Endodermal cell (in vitro differentiated cells): Measurements from ENCODE around the gene HBG1. TPM values are rescaled to one million over a fixed set of nuclear protein-coding genes. Genes with fewer than 3 reads are reported as not detected.
"Not testable (repeated sequence)": the region's sequence is repeated elsewhere in the genome, so short reads cannot be mapped to it uniquely, and the experiment has no call there.

Experiments used
- DNase-seq: peaks from one replicate; pipeline ENCODE4 v3.0.0-alpha.2; 2017
- H3K27ac ChIP-seq: 2 replicates; pipeline ENCODE4 v1.5.1; 2013; ENCODE audit warnings: mild to moderate bottlenecking, low read depth, low read length, moderate library complexity
- H3K27me3 ChIP-seq: 2 replicates; pipeline ENCODE4 v1.6.1; 2013; ENCODE audit warnings: mild to moderate bottlenecking, low read length, moderate library complexity; ENCODE audit not compliant: insufficient read depth, control insufficient read depth, poor library complexity, severe bottlenecking
- H3K36me3 ChIP-seq: 2 replicates; pipeline ENCODE4 v1.7.0; 2013; ENCODE audit warnings: mild to moderate bottlenecking, low read length, moderate library complexity; ENCODE audit not compliant: control insufficient read depth, insufficient read depth
- H3K4me1 ChIP-seq: one replicate; pipeline ENCODE4 v1.7.0; 2013; ENCODE audit warnings: low read length; ENCODE audit not compliant: control insufficient read depth, insufficient read depth
- H3K4me3 ChIP-seq: 2 replicates; pipeline ENCODE4 v1.5.1; 2013; ENCODE audit warnings: mild to moderate bottlenecking, low read length, moderate library complexity
- H3K9ac ChIP-seq: 2 replicates; pipeline ENCODE4 v1.6.1; 2013; ENCODE audit warnings: mild to moderate bottlenecking, low read length, moderate library complexity; ENCODE audit not compliant: poor library complexity, severe bottlenecking; ENCODE audit errors: extremely low read depth
- H3K9me3 ChIP-seq: 2 replicates; pipeline ENCODE4 v1.6.1; 2013; ENCODE audit warnings: mild to moderate bottlenecking, low read length, moderate library complexity; ENCODE audit not compliant: control insufficient read depth
- H3K27ac Mint-ChIP-seq: 2 replicates; pipeline ENCODE4 v1.8.0; 2020; ENCODE audit warnings: mixed read lengths
- H3K27me3 Mint-ChIP-seq: 2 replicates; pipeline ENCODE4 v1.8.0; 2021; ENCODE audit warnings: mild to moderate bottlenecking, mixed read lengths; ENCODE audit not compliant: insufficient read depth
- H3K36me3 Mint-ChIP-seq: 2 replicates; pipeline ENCODE4 v1.8.0; 2020; ENCODE audit warnings: low read depth, mixed read lengths
- H3K4me1 Mint-ChIP-seq: 2 replicates; pipeline ENCODE4 v1.8.0; 2020; ENCODE audit warnings: mixed read lengths
- H3K4me3 Mint-ChIP-seq: 2 replicates; pipeline ENCODE4 v1.8.0; 2020; ENCODE audit warnings: mild to moderate bottlenecking, moderate library complexity, mixed read lengths
- H3K9me3 Mint-ChIP-seq: 2 replicates; pipeline ENCODE4 v1.8.0; 2020; ENCODE audit warnings: mild to moderate bottlenecking, mixed read lengths
- CTCF ChIP-seq: fragments of 200-600 bp; sonication (generic); conservative IDR thresholded peaks from 2 replicates; pipeline ENCODE4 v1.5.0; 2021; ENCODE audit warnings: antibody characterized with exemption, mild to moderate bottlenecking
- WGBS, 2 experiments: methylation state at CpG; one replicate each; pipeline versions ENCODE4 v1.1.5 to v1.1.7; 2013; ENCODE audit warnings: missing lambda C conversion rate in 2 of 2, mixed read lengths in 1 of 2; ENCODE audit not compliant: insufficient coverage in 1 of 2, insufficient read length in 1 of 2; 5-methylcytosine and 5-hydroxymethylcytosine counted together
- total RNA-seq, 2 donors: library from RNA; stranded (reverse); fragmentation: NEBNext Ultra II Directional in 1 of 2; extraction: Animal tissue kit (Norgen Biotek cat#: 25700) in 1 of 2; gene quantifications; 2 replicates in 1 of 2; 3 replicates in 1 of 2; pipeline ENCODE4 v1.2.1, GENCODE V29; 2021

The HBG1 gene
- total RNA-seq, 2 donors from 2014 or later = not detected

- H3K9me3 Mint-ChIP-seq = peaks cover 15% of the 10 kb centered on the region
- H3K4me3 ChIP-seq = no peak overlapping the region
- peaks cover 3% of the 10 kb centered on the region for H3K4me1 Mint-ChIP-seq
- no peaks in the 10 kb centered on the region for H3K4me1 ChIP-seq
- DNase-seq = no peak
- no peak overlapping the region for H3K9ac ChIP-seq
- no peaks in the 10 kb centered on the region for H3K36me3 ChIP-seq
- H3K27me3 ChIP-seq = no peaks in the 10 kb centered on the region
- H3K9me3 ChIP-seq = peaks cover 6% of the 10 kb centered on the region
- H3K27me3 Mint-ChIP-seq = no peaks in the 10 kb centered on the region
- no peak overlapping the region for H3K27ac Mint-ChIP-seq
- no peak overlapping the region for H3K4me3 Mint-ChIP-seq
- H3K27ac ChIP-seq = no peak overlapping the region
- H3K36me3 Mint-ChIP-seq = no peaks in the 10 kb centered on the region
- 89 to 100% methylated on average over 1 of the region's 2 CpGs for WGBS, 2 experiments
- no peak for TF ChIP-seq CTCF
Observed at GRCh38 chr11:5265832-5266231, 16.2 kb upstream of the HBG1 start.

GRCh38 chr11:5258543-5259262 lies 9.0 kb upstream of the HBG1 start:
- peaks cover 6% of the 10 kb centered on the region for H3K36me3 Mint-ChIP-seq
- H3K36me3 ChIP-seq = no peaks in the 10 kb centered on the region
- no peak overlapping the region for H3K4me3 Mint-ChIP-seq
- H3K9ac ChIP-seq = no peak overlapping the region
- WGBS, 2 experiments = 80 to 88% methylated on average over 5 to 7 of the region's 7 CpGs
- H3K27me3 Mint-ChIP-seq = no peaks in the 10 kb centered on the region
- peak; percentile 65 for DNase-seq
- peaks cover 31% of the 10 kb centered on the region for H3K9me3 Mint-ChIP-seq
- TF ChIP-seq CTCF = no peak
- no peak overlapping the region for H3K4me3 ChIP-seq
- H3K9me3 ChIP-seq = peaks cover 19% of the 10 kb centered on the region
- no peak overlapping the region for H3K27ac ChIP-seq
- H3K27ac Mint-ChIP-seq = no peak overlapping the region
- H3K4me1 Mint-ChIP-seq = peaks cover 35% of the 10 kb centered on the region
- no peaks in the 10 kb centered on the region for H3K27me3 ChIP-seq
- peaks cover 3% of the 10 kb centered on the region for H3K4me1 ChIP-seq

GRCh38 chr11:5257296-5257695 lies 7.6 kb upstream of the HBG1 start:
- DNase-seq = no peak
- Histone ChIP-seq H3K27me3 (no peaks in the 10 kb centered on the region), H3K9me3 (peaks cover 18% of the 10 kb centered on the region), H3K4me1 (peaks cover 3% of the 10 kb centered on the region), H3K27ac (no peak overlapping the region), H3K9ac (no peak overlapping the region), H3K36me3 (no peaks in the 10 kb centered on the region), H3K4me3 (no peak overlapping the region)
- Mint-ChIP-seq H3K4me3 (no peak overlapping the region), H3K27me3 (no peaks in the 10 kb centered on the region), H3K27ac (no peak overlapping the region), H3K36me3 (peaks cover 6% of the 10 kb centered on the region), H3K9me3 (peaks cover 27% of the 10 kb centered on the region), H3K4me1 (peaks cover 41% of the 10 kb centered on the region)
- TF ChIP-seq CTCF = no peak
- WGBS, 2 experiments = 13 to 30% methylated on average over 2 of the region's 2 CpGs

- H3K9me3 ChIP-seq, H3K27me3 ChIP-seq, H3K27ac Mint-ChIP-seq, H3K9me3 Mint-ChIP-seq, H3K9ac ChIP-seq, H3K27ac ChIP-seq, H3K4me3 Mint-ChIP-seq, H3K27me3 Mint-ChIP-seq, H3K4me3 ChIP-seq, DNase-seq, H3K4me1 ChIP-seq, H3K36me3 Mint-ChIP-seq, H3K36me3 ChIP-seq: not testable (repeated sequence)
- H3K4me1 Mint-ChIP-seq = peaks cover 37% of the 10 kb centered on the region
- WGBS, 2 experiments = 93 to 100% methylated on average over 3 of the region's 9 CpGs
Observed at GRCh38 chr11:5254646-5255413, 5.2 kb upstream of the HBG1 start, which contains the start of gene HBG2. Gene HBG2, minus strand, starts transcription at chr11:5254781. Its CDS starts 53 bp downstream, at chr11:5254728.

GRCh38 chr11:5254023-5254422 lies 4.4 kb upstream of the HBG1 start:
- H3K4me1 Mint-ChIP-seq = peaks cover 30% of the 10 kb centered on the region
- H3K27ac Mint-ChIP-seq, H3K9me3 Mint-ChIP-seq, H3K27me3 Mint-ChIP-seq, DNase-seq, H3K4me3 ChIP-seq, H3K4me3 Mint-ChIP-seq, H3K36me3 Mint-ChIP-seq, H3K27ac ChIP-seq, H3K9me3 ChIP-seq, H3K9ac ChIP-seq, H3K27me3 ChIP-seq, H3K4me1 ChIP-seq, H3K36me3 ChIP-seq: not testable (repeated sequence)
- 60 to 79% methylated on average over 1 to 2 of the region's 2 CpGs for WGBS, 2 experiments
